HG02588 (cell line): ENCODE data around the gene SAT2.
A peak's percentile ranks its signal among the peaks of the same experiment; 100 is the strongest.
"Not testable (repeated sequence)": the region's sequence is repeated elsewhere in the genome, so short reads cannot be mapped to it uniquely, and the experiment has no call there.

Source experiments
- ATAC-seq: cut with Tn5 transposase; IDR thresholded peaks from one replicate; pipeline ENCODE4 v1.9.1; 2021; ENCODE audit warnings: mild to moderate bottlenecking, moderate library complexity; ENCODE audit not compliant: unreplicated experiment

SAT2 gene

GRCh38 chr17:7636163-7636562, 8.5 kb upstream of the SAT2 start:
- ATAC-seq = no peak

DNA sequence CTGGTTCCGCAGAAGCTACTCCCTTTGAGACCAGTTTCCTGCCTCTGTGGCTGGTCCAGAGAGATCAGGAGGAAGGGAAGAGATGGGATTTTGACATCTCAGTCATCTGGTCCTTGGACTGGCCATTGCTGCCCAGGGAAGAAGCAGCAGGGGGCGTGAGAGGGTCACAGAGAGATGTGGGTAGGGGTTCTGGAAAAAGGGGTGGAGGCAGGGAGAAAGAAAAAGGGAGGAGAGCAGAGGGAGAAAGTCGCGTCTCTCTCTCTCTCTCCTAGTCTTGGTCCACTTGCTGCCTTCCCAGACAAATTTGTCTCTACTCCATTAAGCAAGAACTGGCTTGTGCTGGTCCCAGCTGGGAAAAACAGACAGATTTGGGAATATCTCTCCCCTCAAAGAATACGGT, 6.8 kb upstream of the SAT2 start:
- no peak for ATAC-seq

GRCh38 chr17:7633093-7633492, 5.5 kb upstream of the SAT2 start:
- no peak for ATAC-seq

DNA sequence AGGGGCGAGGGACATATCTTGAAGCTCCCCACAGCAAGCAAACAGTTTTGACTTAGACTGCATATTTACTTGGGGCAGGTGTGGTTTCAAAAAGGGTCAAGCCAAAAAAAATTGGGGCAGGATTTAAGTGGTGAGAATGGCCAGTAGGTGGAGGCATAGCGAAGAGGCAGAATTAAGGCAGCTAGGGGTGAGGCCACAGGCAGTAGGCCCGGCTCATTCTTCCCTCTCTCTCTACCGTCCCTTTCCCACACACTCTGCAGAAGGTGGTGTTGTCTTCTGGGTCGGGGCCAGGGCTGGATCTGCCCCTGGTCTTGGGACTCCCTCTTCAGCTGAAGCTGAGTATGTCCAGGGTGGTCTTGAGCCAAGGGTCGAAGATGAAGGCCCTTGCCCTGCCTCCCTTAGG, 4.9 kb upstream of the SAT2 start:
- no peak for ATAC-seq

GRCh38 chr17:7631398-7632380, 4.1 kb upstream of the SAT2 start:
- ATAC-seq = no peak

GRCh38 chr17:7629939-7630571, 2.4 kb upstream of the SAT2 start, which contains the start of gene SHBG:
SHBG (plus strand) TSS chr17:7630135; CDS start chr17:7630173, 38 bp downstream.
- no peak for ATAC-seq

DNA sequence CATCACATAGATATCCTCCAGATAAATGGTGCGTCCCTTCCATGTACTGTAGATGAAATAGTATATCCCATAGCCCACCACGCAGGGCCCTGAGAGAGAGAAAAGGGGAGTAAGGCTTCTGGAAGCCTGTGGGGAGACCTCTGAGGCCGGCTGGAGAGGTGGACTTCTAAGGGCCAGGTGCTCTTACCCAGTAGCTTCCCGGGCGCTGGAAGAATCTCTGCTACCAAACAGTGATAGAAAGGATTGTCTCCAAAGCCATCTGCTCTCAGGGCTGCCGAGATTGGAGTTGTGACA, 718 bp downstream of the SAT2 start:
- ATAC-seq = no peak

DNA sequence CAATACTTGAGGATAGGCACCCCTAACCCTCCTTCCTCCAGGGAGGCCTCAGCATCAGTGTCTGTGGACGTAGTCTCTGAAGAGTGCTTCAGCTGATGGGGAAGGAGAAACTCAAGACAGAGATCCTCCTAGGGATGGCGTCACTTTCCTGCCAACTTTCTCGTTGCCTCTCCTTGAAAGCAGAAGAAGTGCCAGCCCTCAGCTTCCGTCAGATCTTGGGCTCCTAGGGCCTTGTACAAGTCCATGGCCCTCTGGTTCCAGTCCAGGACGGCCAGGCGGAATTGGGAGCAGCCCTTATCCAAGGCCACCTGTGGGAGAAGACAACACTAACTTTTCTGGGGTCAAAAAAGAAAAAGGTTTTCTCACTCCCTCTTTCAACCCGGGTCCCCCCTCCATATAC, 1.3 kb downstream of the SAT2 start:
- ATAC-seq = no peak

GRCh38 chr17:7625749-7626148, 1.9 kb downstream of the SAT2 start:
- ATAC-seq = not testable (repeated sequence)

DNA sequence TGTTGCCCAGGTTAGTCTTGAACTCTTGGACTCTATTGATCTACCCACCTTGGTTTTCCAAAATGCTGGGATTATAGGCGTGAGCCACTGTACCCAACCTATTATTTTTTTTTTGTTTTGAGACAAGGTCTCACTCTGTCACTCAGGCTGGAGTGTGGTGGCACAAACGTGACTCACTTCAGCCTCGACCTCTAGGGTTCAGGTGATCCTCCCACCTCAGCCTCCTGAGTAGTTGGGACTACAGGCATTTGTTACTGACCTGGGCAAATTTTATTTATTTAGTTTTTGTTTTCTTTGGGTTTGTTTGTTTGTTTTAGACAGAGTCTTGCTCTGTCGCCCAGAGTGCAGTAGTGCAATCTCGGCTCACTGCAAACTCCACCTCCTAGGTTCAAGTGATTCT, 4.0 kb downstream of the SAT2 start:
- no peak for ATAC-seq

DNA sequence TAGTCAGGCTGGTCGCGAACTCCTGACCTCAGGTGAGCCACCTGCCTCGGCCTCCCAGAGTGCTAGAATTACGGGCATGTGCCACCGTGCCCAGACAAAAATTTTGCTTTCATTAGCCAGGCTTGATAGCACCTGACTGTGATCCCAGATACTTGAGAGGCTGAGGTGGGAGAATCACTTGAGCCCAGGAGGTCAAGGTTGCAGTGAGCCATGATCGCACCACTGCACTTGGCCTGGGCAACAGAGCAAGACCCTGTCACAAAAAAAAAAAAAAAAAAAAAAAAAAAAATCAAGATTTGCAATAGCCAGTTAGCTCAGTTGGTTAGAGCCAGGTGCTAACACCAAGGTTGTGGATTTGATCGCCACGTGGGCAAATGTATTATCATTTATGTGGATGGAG, 6.8 kb downstream of the SAT2 start:
- no peak for ATAC-seq

- ATAC-seq = no peak
Measured at GRCh38 chr17:7618608-7619007, 9.0 kb downstream of the SAT2 start.

DNA sequence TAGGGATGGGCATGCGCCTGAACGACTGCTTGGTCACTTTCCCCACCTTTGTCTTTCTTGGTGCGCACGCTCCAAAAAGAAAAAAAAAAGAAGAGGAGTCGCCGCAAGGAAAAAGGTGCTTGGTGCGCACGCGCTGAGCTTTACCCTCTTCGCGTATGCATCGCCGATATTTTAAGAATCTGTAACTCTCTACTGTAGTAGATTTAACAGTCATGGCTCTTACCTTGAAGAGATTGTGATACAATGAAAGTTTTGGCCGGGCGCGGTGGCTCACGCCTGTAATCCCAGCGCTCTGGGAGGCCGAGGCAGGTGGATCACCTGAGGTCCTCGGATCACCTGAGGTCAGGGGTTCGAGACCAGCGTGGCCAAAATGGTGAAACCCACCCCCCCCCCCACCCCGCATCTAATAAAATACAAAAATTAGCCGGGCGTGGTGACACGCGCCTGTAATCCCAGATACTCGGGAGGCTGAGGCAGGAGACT, 12.3 kb downstream of the SAT2 start:
- ATAC-seq = no peak

- peak; percentile 82 for ATAC-seq
Measured at GRCh38 chr17:7614425-7615264, 13.0 kb downstream of the SAT2 start, which contains the start of gene FXR2. FXR2 (minus strand) TSS chr17:7614897; CDS start chr17:7614532, 365 bp downstream.

GRCh38 chr17:7613769-7614424, 13.7 kb downstream of the SAT2 start:
- ATAC-seq = no peak

DNA sequence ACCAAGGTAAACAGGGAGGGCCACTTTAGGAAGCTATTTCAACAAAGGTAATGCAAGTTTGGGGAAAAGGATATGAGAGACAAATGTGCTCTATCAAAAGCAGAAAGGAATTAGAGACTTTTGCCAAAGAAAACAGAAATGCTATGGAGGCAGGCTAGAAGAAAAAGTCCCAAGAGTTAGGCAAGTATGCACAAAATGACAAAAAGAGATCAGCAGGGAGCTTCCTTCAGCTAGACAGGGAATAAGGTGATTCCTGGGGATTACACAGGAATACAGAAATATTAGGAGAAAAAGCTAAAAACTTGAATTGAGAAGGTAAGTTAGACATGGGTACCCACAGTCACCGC, 15.4 kb downstream of the SAT2 start:
- no peak for ATAC-seq

- no peak for ATAC-seq
Measured at GRCh38 chr17:7611635-7612293, 15.9 kb downstream of the SAT2 start.

GRCh38 chr17:7610641-7611040, 17.0 kb downstream of the SAT2 start:
- no peak for ATAC-seq

DNA sequence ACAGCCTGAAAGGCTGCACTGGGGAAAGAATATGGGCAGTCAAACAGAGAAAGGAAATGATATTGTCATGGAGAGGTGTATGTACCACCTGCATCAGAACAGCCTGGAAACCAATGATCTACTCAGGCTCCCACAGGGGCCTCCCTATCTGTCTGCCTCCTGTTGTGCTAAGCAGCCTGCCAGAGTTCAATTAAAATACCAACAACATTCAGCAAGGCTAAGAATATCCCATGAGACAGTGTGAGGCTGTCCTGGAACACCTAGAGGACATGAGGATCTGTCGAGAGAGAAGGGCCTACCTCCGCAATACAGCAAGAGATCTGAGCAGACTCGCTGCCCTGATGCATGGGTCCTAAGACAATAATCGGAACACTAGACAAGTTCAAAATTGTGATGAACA, 21.3 kb downstream of the SAT2 start:
- ATAC-seq = no peak

GRCh38 chr17:7597561-7597960, 30.1 kb downstream of the SAT2 start:
- not testable (repeated sequence) for ATAC-seq
